PFSK-1 (cell line): Measurements from ENCODE around the gene GOLGA6L2. TPM values are rescaled to one million over a fixed set of nuclear protein-coding genes. Genes with fewer than 3 reads are reported as not detected.

Experiments
- FOXP2 ChIP-seq: optimal IDR thresholded peaks from 2 replicates; pipeline ENCODE3; 2011; ENCODE audit warnings: borderline replicate concordance, control low read depth, inconsistent platforms; ENCODE audit not compliant: insufficient read depth; ENCODE audit errors: extremely low read length, extremely low read depth
- POLR2AphosphoS5 ChIP-seq: IDR thresholded peaks from 2 replicates; pipeline ENCODE4 v1.6.1; 2012; ENCODE audit warnings: low read depth, mild to moderate bottlenecking, control low read depth, low read length, moderate library complexity
- REST ChIP-seq, 2 experiments: IDR thresholded peaks; 2 replicates each; pipeline versions ENCODE4 v1.6.1 to v1.8.0; 2011 to 2012; ENCODE audit warnings: low read depth in 2 of 2, low read length in 2 of 2, control low read depth in 1 of 2, inconsistent platforms in 1 of 2, mild to moderate bottlenecking in 1 of 2, moderate library complexity in 1 of 2; ENCODE audit not compliant: insufficient read depth in 1 of 2
- SIN3A ChIP-seq: IDR thresholded peaks from 2 replicates; pipeline ENCODE4 v1.6.1; 2012; ENCODE audit warnings: mild to moderate bottlenecking, low read length, moderate library complexity, borderline replicate concordance; ENCODE audit not compliant: insufficient read depth
- TAF1 ChIP-seq: IDR thresholded peaks from 2 replicates; pipeline ENCODE4 v1.6.1; 2012; ENCODE audit warnings: low read length, control low read depth, borderline replicate concordance; ENCODE audit not compliant: insufficient read depth
- polyA plus RNA-seq: library from polyadenylated mRNA; unstranded; fragments of >200 nt; gene quantifications from one replicate; pipeline ENCODE4 v1.2.1, GENCODE V29; 2012; ENCODE audit warnings: low read depth, missing spikeins; ENCODE audit not compliant: insufficient read length

GOLGA6L2 gene, protein sequence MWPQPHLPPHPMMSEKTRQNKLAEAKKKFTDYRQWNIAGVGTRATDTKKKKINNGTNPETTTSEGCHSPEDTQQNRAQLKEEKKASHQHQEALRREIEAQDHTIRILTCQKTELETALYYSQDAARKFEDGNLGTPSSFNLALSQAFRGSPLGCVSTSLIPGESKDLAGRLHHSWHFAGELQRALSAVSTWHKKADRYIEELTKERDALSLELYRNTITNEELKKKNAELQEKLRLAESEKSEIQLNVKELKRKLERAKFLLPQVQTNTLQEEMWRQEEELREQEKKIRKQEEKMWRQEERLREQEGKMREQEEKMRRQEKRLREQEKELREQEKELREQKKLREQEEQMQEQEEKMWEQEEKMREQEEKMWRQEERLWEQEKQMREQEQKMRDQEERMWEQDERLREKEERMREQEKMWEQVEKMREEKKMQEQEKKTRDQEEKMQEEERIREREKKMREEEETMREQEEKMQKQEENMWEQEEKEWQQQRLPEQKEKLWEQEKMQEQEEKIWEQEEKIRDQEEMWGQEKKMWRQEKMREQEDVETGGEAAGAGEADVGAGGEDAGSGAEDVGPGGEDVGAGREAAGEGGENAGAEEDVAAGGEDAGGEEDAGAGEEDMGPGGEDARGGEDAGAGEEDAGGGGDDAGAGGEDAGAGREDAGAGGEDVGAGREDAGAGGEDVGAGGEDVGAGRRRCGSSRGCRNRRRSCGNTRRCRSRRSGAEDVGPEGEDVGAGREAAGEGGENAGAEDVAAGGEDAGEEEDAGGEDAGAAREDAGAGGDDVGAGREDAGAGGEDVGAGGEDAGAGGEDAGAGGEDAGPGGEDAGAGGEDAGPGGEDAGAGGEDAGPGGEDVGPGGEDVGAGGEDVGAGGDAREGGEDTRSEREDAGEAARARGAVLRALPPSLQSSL
- not detected for polyA plus RNA-seq

GRCh38 chr15:23447107-23447500 lies at the start of gene GOLGA6L2:
GOLGA6L2 (minus strand) TSS chr15:23447243; CDS start chr15:23447181, 62 bp downstream.
- TF ChIP-seq TAF1 (no peak), REST (IDR thresholded peaks at IDR 0.05; ENCODE audit: insufficient read depth in 1 of 2, low read depth in 2 of 2, low read length in 2 of 2) (no peak), FOXP2 (no peak), SIN3A (no peak), POLR2AphosphoS5 (no peak)

DNA sequence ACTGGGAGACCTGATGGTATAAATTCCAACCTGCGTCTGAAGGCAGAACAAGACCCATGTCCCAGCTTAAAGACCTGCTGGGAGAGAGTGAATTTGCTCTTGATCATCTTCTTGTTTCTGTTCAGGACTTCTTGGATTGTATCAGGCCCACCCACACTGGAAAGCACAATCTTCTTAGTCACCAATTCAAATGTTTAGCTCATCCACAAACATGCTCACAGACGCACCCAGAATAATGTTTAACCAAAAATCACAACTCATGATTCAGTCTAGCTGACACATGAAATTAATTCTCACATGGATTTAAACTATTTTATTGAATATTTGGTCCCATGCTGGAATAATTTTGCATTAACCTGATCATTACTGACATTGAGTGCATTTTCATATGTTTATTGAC lies 37.8 kb upstream of the GOLGA6L2 start:
- TF ChIP-seq TAF1 (no peak), FOXP2 (no peak), POLR2AphosphoS5 (no peak), SIN3A (no peak), REST (IDR thresholded peaks at IDR 0.05; ENCODE audit: insufficient read depth in 1 of 2, low read depth in 2 of 2, low read length in 2 of 2) (no peak)

DNA sequence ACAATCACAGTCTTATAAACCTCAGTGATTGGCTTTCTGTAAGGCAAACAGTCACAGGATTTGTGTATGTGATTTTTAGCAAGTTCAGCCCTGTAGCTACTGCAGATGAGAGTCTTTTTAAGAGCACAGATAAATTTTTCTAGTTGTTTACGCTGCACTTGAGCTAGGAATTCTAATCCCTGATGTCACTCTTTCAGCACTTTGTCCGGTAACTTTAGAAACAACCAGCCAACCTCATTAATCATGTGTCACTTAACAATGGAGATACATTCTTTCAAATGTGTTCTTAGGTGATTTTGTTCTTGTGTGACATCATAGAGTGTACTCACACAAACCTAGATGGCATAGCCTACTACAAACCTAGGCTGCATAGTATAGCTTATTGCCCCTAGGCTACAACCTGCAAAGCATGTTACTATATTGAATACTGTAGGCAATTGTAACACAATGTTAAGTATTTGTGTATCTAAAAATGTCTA lies 36.8 kb upstream of the GOLGA6L2 start:
- TF ChIP-seq SIN3A (no peak), FOXP2 (no peak), REST (IDR thresholded peaks at IDR 0.05; ENCODE audit: insufficient read depth in 1 of 2, low read depth in 2 of 2, low read length in 2 of 2) (no peak), POLR2AphosphoS5 (no peak), TAF1 (no peak)

DNA sequence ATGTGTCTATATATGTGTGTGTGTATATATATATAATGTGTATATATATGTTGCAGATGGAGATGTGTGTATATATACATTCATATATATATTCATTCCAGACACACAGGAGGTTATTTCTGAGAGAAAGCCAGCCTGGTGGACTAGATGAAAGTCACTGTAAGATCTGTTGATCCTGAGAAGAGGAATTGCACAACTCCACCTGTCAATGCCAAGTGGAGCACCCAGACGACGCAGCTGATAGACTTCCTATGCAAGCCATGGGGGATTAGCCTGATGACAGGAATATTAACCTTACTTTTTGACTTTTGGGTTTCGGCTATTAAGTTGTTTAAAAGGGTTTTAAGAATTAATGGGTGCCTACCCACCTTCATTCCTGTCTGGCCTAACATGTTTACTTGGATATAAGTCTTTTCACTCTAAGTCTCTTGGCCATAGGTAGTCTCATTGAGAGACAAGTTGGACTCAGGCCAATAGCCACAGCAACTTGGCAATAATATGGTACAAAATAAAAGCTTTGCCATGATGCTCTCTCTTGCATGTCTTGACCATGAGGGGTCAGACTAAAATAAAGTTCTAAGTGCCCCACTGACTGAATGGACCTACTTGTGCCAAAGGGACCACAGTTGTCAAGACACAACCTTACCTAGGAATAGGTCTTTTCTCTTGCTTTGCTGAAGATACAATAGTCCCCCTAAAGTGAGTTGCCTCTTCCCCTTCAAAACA lies 35.9 kb upstream of the GOLGA6L2 start:
- TF ChIP-seq SIN3A (no peak), REST (IDR thresholded peaks at IDR 0.05; ENCODE audit: insufficient read depth in 1 of 2, low read depth in 2 of 2, low read length in 2 of 2) (no peak), FOXP2 (no peak), TAF1 (no peak), POLR2AphosphoS5 (no peak)
